T-helper 1 cell treated with Interleukin-12 subunit alpha and Interleukin-12 subunit beta and Interleukin-4 antibody, amounts not matched to agents 30 μg/mL and 1 μg/mL, for 36 hours (primary cell): ENCODE measurements around the gene POLDIP2.

Experiments used
- H3K27ac Mint-ChIP-seq: one replicate; pipeline ENCODE4 v1.8.0; 2021; ENCODE audit warnings: mild to moderate bottlenecking, mixed read lengths
- H3K27me3 Mint-ChIP-seq: one replicate; pipeline ENCODE4 v1.8.0; 2021; ENCODE audit warnings: low read depth, mixed read lengths
- H3K36me3 Mint-ChIP-seq: one replicate; pipeline ENCODE4 v1.8.0; 2021; ENCODE audit warnings: low read depth, mixed read lengths
- H3K4me1 Mint-ChIP-seq: one replicate; pipeline ENCODE4 v1.8.0; 2021; ENCODE audit warnings: low read depth, mixed read lengths
- H3K4me3 Mint-ChIP-seq: one replicate; pipeline ENCODE4 v1.8.0; 2021; ENCODE audit warnings: mild to moderate bottlenecking, moderate library complexity, mixed read lengths
- H3K9me3 Mint-ChIP-seq: one replicate; pipeline ENCODE4 v1.8.0; 2021; ENCODE audit warnings: mixed read lengths

The POLDIP2 gene, protein sequence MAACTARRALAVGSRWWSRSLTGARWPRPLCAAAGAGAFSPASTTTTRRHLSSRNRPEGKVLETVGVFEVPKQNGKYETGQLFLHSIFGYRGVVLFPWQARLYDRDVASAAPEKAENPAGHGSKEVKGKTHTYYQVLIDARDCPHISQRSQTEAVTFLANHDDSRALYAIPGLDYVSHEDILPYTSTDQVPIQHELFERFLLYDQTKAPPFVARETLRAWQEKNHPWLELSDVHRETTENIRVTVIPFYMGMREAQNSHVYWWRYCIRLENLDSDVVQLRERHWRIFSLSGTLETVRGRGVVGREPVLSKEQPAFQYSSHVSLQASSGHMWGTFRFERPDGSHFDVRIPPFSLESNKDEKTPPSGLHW

GRCh38 chr17:28357061-28357900 lies at the start of gene POLDIP2:
TSS of gene POLDIP2 (minus strand) at chr17:28357527. CDS start at chr17:28357448, 79 bp downstream.
- Mint-ChIP-seq H3K4me1 (peaks cover 27% of the 10 kb centered on the region), H3K27ac (peak within 1 kb of the TSS; percentile 91), H3K4me3 (peak within 1 kb of the TSS; percentile 92), H3K27me3 (no peaks in the 10 kb centered on the region), H3K9me3 (no peaks in the 10 kb centered on the region), H3K36me3 (peaks cover 34% of the 10 kb centered on the region)

- H3K27me3 Mint-ChIP-seq: peaks cover 31% of the 10 kb centered on the region
- H3K9me3 Mint-ChIP-seq: no peaks in the 10 kb centered on the region
- H3K36me3 Mint-ChIP-seq: no peaks in the 10 kb centered on the region
- peaks cover 8% of the 10 kb centered on the region for H3K4me1 Mint-ChIP-seq
- H3K27ac Mint-ChIP-seq: peak overlapping the region; percentile 15
- H3K4me3 Mint-ChIP-seq: peak overlapping the region; percentile 68
These were observed 49.1 kb upstream of the POLDIP2 start for GRCh38 chr17:28406473-28406814.

DNA sequence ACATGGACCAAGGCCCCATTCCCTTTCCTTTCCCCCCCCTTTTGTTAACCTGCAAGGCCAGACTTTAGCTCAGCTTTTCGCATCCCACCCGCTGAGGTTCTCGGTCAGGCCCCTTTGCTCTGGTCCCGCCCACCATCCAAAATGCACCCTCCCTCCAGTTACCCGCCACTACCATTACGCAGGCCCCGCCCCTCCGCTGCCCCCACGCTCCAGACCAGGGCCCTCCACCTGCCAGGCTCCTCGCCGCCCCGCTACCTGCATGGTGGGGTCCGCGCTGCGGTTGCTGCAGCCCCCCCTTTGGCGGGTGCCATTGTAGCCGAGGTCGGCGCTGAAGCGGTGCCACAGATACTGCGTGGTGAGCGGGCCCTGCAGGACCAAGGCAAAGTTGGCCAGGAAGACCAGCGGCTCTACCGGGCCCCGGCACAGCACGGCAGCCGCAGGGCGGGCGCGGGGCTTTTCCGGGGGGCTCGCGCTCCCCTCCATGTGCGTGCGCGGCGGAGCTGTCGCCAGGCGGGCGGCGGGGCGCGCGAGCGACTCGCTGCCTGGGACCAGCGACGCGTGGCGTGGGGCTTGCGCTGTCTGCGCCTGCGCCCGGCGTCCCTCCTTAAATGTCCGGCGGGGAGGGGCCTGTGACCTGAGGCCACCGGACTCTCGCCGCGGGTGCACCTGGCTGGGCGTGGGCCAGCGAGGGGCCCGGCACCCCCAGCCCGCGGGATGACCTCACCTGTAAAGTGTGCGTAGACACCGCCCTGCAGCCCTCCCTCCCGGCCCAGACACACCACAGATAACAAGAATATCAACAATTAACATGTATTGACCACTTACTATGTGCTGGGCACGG lies 48.5 kb upstream of the POLDIP2 start, which contains the start of gene SLC46A1:
SLC46A1 (minus strand) TSS at position 581 of the 841 bp plus-strand sequence; CDS start at position 483, 98 bp downstream.
- no peaks in the 10 kb centered on the region for H3K36me3 Mint-ChIP-seq
- H3K4me3 Mint-ChIP-seq: peak within 1 kb of the TSS; percentile 68
- H3K9me3 Mint-ChIP-seq: no peaks in the 10 kb centered on the region
- H3K27ac Mint-ChIP-seq: peak within 1 kb of the TSS; percentile 15
- H3K27me3 Mint-ChIP-seq: peaks cover 26% of the 10 kb centered on the region
- H3K4me1 Mint-ChIP-seq: peaks cover 8% of the 10 kb centered on the region

- Mint-ChIP-seq H3K4me1 (peaks cover 8% of the 10 kb centered on the region), H3K4me3 (peak overlapping the region; percentile 67), H3K27ac (no peak overlapping the region), H3K36me3 (no peaks in the 10 kb centered on the region), H3K9me3 (no peaks in the 10 kb centered on the region), H3K27me3 (peaks cover 19% of the 10 kb centered on the region)
These were observed 47.7 kb upstream of the POLDIP2 start for GRCh38 chr17:28404812-28405570.

GRCh38 chr17:28404461-28404811 lies 47.1 kb upstream of the POLDIP2 start:
- Mint-ChIP-seq H3K27me3 (peaks cover 14% of the 10 kb centered on the region), H3K4me3 (peak overlapping the region; percentile 21), H3K27ac (no peak overlapping the region), H3K9me3 (no peaks in the 10 kb centered on the region), H3K36me3 (no peaks in the 10 kb centered on the region), H3K4me1 (peaks cover 8% of the 10 kb centered on the region)

DNA sequence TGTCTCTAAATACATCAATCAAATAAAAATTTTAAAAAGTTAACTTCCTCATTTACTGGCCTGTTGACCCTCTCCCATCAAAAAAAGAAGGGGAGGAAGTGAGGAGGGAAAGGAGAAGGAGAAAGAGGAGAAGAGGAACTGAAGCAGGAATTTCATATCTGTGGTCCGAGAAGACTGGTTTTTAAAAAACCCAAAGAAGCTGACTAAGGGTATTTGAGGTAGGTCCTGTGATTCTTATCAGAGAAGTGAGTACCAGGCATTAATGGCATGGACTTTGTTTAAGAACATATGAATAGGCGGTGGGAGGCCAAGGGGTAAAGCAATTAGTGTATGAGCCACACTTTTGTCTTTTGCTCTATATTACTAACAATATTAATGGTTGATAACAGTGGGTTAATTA lies 46.7 kb upstream of the POLDIP2 start:
- no peak overlapping the region for H3K4me3 Mint-ChIP-seq
- H3K27me3 Mint-ChIP-seq: peaks cover 13% of the 10 kb centered on the region
- no peaks in the 10 kb centered on the region for H3K9me3 Mint-ChIP-seq
- H3K4me1 Mint-ChIP-seq: peaks cover 8% of the 10 kb centered on the region
- no peaks in the 10 kb centered on the region for H3K36me3 Mint-ChIP-seq
- no peak overlapping the region for H3K27ac Mint-ChIP-seq

DNA sequence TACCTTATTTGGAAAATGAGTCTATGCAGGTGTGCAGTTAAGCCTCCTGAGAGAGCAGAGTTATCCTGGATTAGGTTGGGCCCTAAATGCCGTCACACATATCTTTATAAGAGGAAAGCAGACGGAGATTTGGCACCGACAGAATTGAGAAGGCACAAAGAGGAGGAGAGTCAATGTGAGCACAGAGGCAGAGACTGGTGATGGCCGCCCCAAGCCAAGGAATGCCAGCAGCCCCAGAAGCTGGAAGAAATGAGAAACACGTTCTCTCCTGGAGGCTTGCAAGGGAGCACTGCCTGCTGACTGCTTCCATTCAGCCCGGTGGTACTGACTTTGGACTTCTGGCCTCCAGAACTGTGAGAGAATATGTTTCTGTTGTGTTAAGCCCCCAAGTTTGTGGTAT lies 45.5 kb upstream of the POLDIP2 start:
- no peak overlapping the region for H3K27ac Mint-ChIP-seq
- peaks cover 13% of the 10 kb centered on the region for H3K27me3 Mint-ChIP-seq
- H3K4me3 Mint-ChIP-seq: no peak overlapping the region
- H3K9me3 Mint-ChIP-seq: no peaks in the 10 kb centered on the region
- H3K36me3 Mint-ChIP-seq: peaks cover 4% of the 10 kb centered on the region
- H3K4me1 Mint-ChIP-seq: peaks cover 8% of the 10 kb centered on the region

DNA sequence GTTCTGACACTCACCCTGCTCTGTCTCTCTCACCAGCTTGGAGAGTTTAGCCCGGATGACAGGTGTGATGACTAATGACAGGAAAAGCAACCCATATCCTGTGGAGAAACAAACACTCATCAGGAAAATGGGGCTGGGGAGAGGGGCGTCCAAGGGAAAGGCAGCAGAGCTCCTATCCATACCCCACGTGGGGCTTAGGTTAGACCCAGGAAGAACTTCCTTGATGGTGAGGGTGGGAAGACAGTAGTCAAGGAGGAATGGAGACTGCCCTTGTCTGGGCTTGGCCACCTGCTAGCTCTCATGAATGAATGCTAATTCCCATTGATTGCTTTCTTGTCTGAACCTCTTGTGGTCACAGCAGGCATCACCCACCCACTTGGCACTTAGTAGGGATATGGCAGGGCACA lies 44.9 kb upstream of the POLDIP2 start:
- Mint-ChIP-seq H3K36me3 (peaks cover 4% of the 10 kb centered on the region), H3K4me3 (no peak overlapping the region), H3K27ac (no peak overlapping the region), H3K27me3 (peaks cover 11% of the 10 kb centered on the region), H3K9me3 (no peaks in the 10 kb centered on the region), H3K4me1 (peaks cover 8% of the 10 kb centered on the region)

- Mint-ChIP-seq H3K27ac (no peak overlapping the region), H3K4me3 (no peak overlapping the region), H3K27me3 (peaks cover 3% of the 10 kb centered on the region), H3K36me3 (peaks cover 4% of the 10 kb centered on the region), H3K4me1 (peaks cover 3% of the 10 kb centered on the region), H3K9me3 (no peaks in the 10 kb centered on the region)
These were observed 42.5 kb upstream of the POLDIP2 start for GRCh38 chr17:28399808-28400207.

DNA sequence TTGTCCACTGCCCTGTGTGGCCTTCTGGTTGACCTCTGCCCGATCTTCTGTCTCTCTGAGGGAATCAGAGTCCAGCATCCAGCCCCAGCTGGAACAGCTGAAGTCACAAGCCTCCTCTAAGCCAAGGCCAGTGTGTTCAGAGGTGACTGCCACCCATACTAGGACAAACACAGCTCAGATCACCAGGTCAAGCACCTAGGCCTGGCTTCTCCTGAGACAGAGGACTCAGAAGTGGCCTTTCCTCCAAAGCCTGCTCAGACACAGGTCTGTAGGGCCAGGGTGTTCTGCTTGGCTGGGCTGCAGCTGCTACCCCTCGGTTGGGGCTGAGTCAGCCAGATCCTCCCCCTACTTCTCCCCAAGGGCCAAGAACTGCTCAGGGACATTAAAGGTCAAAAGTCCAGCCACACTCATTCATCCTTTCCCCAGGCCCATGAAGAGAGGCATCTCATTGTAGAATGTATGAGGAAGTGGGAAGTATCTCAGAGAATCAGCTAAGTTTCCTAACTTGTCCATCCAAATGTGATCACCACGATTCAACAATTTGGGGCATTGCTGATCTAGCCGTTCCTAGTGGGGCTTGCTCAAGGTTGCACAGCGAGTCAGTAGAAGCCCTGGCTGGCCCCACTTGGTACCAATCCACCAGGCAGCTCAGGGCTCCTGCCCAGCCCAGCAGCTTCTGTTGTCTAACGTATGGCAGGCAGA lies 41.1 kb upstream of the POLDIP2 start:
- H3K4me3 Mint-ChIP-seq: no peak overlapping the region
- peaks cover 11% of the 10 kb centered on the region for H3K36me3 Mint-ChIP-seq
- no peaks in the 10 kb centered on the region for H3K27me3 Mint-ChIP-seq
- H3K27ac Mint-ChIP-seq: no peak overlapping the region
- H3K9me3 Mint-ChIP-seq: no peaks in the 10 kb centered on the region
- H3K4me1 Mint-ChIP-seq: peaks cover 1% of the 10 kb centered on the region

GRCh38 chr17:28397687-28398279 lies 40.5 kb upstream of the POLDIP2 start:
- Mint-ChIP-seq H3K36me3 (peaks cover 11% of the 10 kb centered on the region), H3K4me1 (peaks cover 1% of the 10 kb centered on the region), H3K27me3 (no peaks in the 10 kb centered on the region), H3K9me3 (no peaks in the 10 kb centered on the region), H3K4me3 (no peak overlapping the region), H3K27ac (no peak overlapping the region)

- Mint-ChIP-seq H3K36me3 (peaks cover 11% of the 10 kb centered on the region), H3K9me3 (no peaks in the 10 kb centered on the region), H3K4me3 (no peak overlapping the region), H3K27ac (no peak overlapping the region), H3K27me3 (no peaks in the 10 kb centered on the region), H3K4me1 (peaks cover 1% of the 10 kb centered on the region)
These were observed 39.9 kb upstream of the POLDIP2 start for GRCh38 chr17:28397275-28397674.

DNA sequence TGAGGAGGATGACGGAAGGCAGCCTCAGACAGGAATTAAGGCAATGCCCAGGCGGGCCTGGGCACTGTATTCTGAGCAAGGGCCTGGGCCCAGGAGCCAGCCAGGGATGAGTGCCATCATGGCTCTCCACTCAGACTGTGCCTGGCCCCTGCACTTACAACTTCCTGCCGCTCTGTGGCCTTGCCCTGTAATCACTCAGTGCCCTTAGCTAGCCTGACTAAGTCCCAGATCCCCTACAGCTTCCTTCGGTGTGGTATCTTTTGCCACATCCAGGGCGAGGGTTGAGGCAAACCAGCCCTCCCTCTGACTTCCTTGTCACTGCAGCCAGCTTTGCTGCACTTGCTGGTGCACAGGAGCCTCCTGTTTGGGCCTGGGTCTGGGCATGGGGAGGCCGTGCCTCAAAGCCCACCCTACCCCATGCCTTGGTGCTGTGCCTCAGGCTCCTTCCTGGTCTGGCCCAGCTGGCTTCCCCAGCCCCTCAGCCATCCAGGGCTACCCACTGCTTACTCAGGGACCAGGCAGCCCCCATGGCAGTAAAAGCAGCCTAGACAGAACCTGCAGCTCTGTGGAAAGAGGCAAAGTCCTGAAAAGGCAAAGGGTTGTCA lies 39.4 kb upstream of the POLDIP2 start:
- Mint-ChIP-seq H3K27ac (no peak overlapping the region), H3K36me3 (peaks cover 11% of the 10 kb centered on the region), H3K4me1 (no peaks in the 10 kb centered on the region), H3K9me3 (no peaks in the 10 kb centered on the region), H3K4me3 (no peak overlapping the region), H3K27me3 (no peaks in the 10 kb centered on the region)
